ENCODE data around the gene TGFBR3. TPM values are rescaled to one million over a fixed set of nuclear protein-coding genes. Genes with fewer than 3 reads are reported as not detected.

TGFBR3 gene
- total and polyA plus RNA-seq, 2 of the 13 experiments (the other 11 are each of a cell fraction or from before 2014, with no cell fraction given): 76.5 to 195 TPM

- TF ChIP-seq ZNF484 (CRISPR knock-in tag; IDR thresholded peaks at IDR 0.05; ENCODE audit: borderline replicate concordance, low read depth) (no peak), NFE2L1 (CRISPR knock-in tag; IDR thresholded peaks at IDR 0.05; ENCODE audit: borderline replicate concordance) (no peak), NFKB2 (CRISPR knock-in tag; IDR thresholded peaks at IDR 0.05; ENCODE audit: borderline replicate concordance) (no peak), KDM4B (CRISPR knock-in tag; IDR thresholded peaks at IDR 0.05) (no peak), ZNF761 (CRISPR knock-in tag; conservative IDR thresholded peaks at IDR 0.05) (no peak), LBX2 (CRISPR knock-in tag; IDR thresholded peaks at IDR 0.05; ENCODE audit: borderline replicate concordance) (no peak), E2F1 (CRISPR knock-in tag; IDR thresholded peaks at IDR 0.05) (no peak), MTF1 (CRISPR knock-in tag; IDR thresholded peaks at IDR 0.05) (no peak), PCBP2 (optimal IDR thresholded peaks at IDR 0.05; ENCODE audit: low read depth, low read length, poor library complexity, severe bottlenecking) (no peak), CENPBD1 (CRISPR knock-in tag; IDR thresholded peaks at IDR 0.05; ENCODE audit: borderline replicate concordance, low read depth) (no peak), ZNF24 (IDR thresholded peaks at IDR 0.05) (no peak), MBNL3 (CRISPR knock-in tag; conservative IDR thresholded peaks at IDR 0.05) (no peak), ZNF224 (CRISPR knock-in tag; IDR thresholded peaks at IDR 0.05) (no peak), ZNF3 (CRISPR knock-in tag; IDR thresholded peaks at IDR 0.05) (no peak), SAP130 (CRISPR knock-in tag; IDR thresholded peaks at IDR 0.05; ENCODE audit: low read depth) (0 out of 2 replicates have a peak, but pooled peaks have one; percentile 19), SP4 (CRISPR knock-in tag; IDR thresholded peaks at IDR 0.05) (no peak), ZNF773 (CRISPR knock-in tag; IDR thresholded peaks at IDR 0.05; ENCODE audit: borderline replicate concordance) (no peak), ZNF101 (CRISPR knock-in tag; IDR thresholded peaks at IDR 0.05; ENCODE audit: borderline replicate concordance, low read depth) (no peak), RELA (CRISPR knock-in tag; IDR thresholded peaks at IDR 0.05) (no peak), AFF4 (CRISPR knock-in tag; IDR thresholded peaks at IDR 0.05) (no peak), NFIC (IDR thresholded peaks at IDR 0.05; ENCODE audit: low read length) (no peak), ZBTB21 (CRISPR knock-in tag; IDR thresholded peaks at IDR 0.05) (no peak), ZFAT (CRISPR knock-in tag; conservative IDR thresholded peaks at IDR 0.05) (no peak), ZFP41 (CRISPR knock-in tag; IDR thresholded peaks at IDR 0.05; ENCODE audit: borderline replicate concordance) (no peak), ZFY (CRISPR knock-in tag; IDR thresholded peaks at IDR 0.05) (no peak), ZNF232 (CRISPR knock-in tag; IDR thresholded peaks at IDR 0.05; ENCODE audit: borderline replicate concordance) (no peak), TOE1 (CRISPR knock-in tag; IDR thresholded peaks at IDR 0.05) (no peak), PHF21A (CRISPR knock-in tag; IDR thresholded peaks at IDR 0.05) (peak; percentile 48; the same call in 1 of the 2 replicates), ZNF10 (CRISPR knock-in tag; IDR thresholded peaks at IDR 0.05; ENCODE audit: borderline replicate concordance, low read depth) (no peak)
Observed at GRCh38 chr1:91835087-91835521, 50.8 kb downstream of the TGFBR3 start (continued).
